ENCODE results near the gene NAV2. TPM values are rescaled to one million over a fixed set of nuclear protein-coding genes. Genes with fewer than 3 reads are reported as not detected.

NAV2 gene
- total and polyA plus RNA-seq, 2 donors from 2014 or later = 5.9 to 37.7 TPM

DNA sequence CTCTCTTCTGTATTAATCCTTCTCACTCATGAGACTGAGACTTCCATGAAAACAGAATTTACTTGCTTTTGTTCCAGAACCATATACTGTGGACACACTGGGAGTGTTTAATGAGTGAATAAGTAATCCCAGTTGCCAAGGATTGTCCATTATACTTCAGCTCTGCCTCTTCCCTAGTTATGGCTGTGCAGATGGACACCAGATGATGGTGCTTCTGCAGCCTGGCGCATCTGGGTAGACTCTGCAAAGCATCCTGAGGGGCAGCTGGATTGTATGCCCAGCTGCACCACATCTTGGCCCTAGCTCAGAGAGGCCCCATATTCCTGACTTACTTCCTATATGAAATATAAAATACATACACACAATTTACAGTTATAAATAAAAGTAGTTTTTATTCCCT lies 404.2 kb downstream of the NAV2 start:
- Histone ChIP-seq H3K4me1 (ENCODE audit: control insufficient read depth in 2 of 3, insufficient read depth in 2 of 3, low read depth in 1 of 3, low read length in 3 of 3) (peaks cover 0 to 8% (median 0%) of the 10 kb centered on the region in 3 donors), H3K27me3 (ENCODE audit: control insufficient read depth, insufficient read depth, low read length) (no peaks in the 10 kb centered on the region), H3K9me3 (ENCODE audit: control insufficient read depth in 2 of 3, insufficient read depth in 1 of 3, low read length in 3 of 3) (no peaks in the 10 kb centered on the region), H3K4me3 (ENCODE audit: low read length in 3 of 3) (no peak overlapping the region), H3K9ac (ENCODE audit: low read length in 3 of 3) (no peak overlapping the region), H3K36me3 (ENCODE audit: control insufficient read depth in 2 of 3, insufficient read depth in 3 of 3, low read length in 3 of 3) (peaks cover 0 to 37% (median 7%) of the 10 kb centered on the region in 3 donors), H3K27ac (ENCODE audit: low read depth in 2 of 2, low read length in 2 of 2) (no peak overlapping the region)
- intact Hi-C loops (cut with DNase I) = loop anchor here (10.0 kb wide), 1 partner anchor 162 kb away; no protein-coding TSS in a partner anchor
- TF ChIP-seq, protein P1, sequence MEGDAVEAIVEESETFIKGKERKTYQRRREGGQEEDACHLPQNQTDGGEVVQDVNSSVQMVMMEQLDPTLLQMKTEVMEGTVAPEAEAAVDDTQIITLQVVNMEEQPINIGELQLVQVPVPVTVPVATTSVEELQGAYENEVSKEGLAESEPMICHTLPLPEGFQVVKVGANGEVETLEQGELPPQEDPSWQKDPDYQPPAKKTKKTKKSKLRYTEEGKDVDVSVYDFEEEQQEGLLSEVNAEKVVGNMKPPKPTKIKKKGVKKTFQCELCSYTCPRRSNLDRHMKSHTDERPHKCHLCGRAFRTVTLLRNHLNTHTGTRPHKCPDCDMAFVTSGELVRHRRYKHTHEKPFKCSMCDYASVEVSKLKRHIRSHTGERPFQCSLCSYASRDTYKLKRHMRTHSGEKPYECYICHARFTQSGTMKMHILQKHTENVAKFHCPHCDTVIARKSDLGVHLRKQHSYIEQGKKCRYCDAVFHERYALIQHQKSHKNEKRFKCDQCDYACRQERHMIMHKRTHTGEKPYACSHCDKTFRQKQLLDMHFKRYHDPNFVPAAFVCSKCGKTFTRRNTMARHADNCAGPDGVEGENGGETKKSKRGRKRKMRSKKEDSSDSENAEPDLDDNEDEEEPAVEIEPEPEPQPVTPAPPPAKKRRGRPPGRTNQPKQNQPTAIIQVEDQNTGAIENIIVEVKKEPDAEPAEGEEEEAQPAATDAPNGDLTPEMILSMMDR (IDR thresholded peaks at IDR 0.05; ENCODE audit: borderline replicate concordance, extremely low read depth, insufficient read depth) = no peak
- no peak for FAIRE-seq
- no peak for DNase-seq

DNA sequence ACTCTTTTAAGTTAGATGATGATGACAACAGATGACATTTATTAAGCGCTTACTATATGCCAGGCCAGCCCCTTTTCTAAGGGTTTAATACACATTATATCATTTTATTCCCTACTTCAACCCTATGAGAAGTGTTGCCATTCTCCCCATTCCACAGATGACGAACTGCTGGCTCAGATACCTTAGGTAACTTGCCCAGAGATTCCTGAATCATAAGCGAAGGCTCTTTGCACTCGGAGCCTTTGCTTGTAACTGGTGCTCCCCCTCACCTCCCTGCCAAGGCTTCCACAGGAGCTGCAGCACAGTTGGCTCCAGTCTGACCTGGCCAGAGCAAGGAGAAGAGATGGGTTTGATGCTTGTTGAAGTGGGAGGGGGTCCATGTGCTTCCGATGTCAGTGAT lies 404.7 kb downstream of the NAV2 start:
- no peak overlapping the region for H3K9ac ChIP-seq (ENCODE audit: low read length in 3 of 3)
- TF ChIP-seq, protein P1 (IDR thresholded peaks at IDR 0.05; ENCODE audit: borderline replicate concordance, extremely low read depth, insufficient read depth) = no peak
- peaks cover 0 to 37% (median 7%) of the 10 kb centered on the region in 3 donors for H3K36me3 ChIP-seq (ENCODE audit: control insufficient read depth in 2 of 3, insufficient read depth in 3 of 3, low read length in 3 of 3)
- no peak overlapping the region for H3K4me3 ChIP-seq (ENCODE audit: low read length in 3 of 3)
- H3K9me3 ChIP-seq (ENCODE audit: control insufficient read depth in 2 of 3, insufficient read depth in 1 of 3, low read length in 3 of 3) = no peaks in the 10 kb centered on the region
- FAIRE-seq (no peak), DNase-seq (no peak)
- intact Hi-C loops (cut with DNase I) = loop anchor here (10.0 kb wide), 1 partner anchor 162 kb away; no protein-coding TSS in a partner anchor
- peaks cover 0 to 4% (median 0%) of the 10 kb centered on the region in 3 donors for H3K4me1 ChIP-seq (ENCODE audit: control insufficient read depth in 2 of 3, insufficient read depth in 2 of 3, low read depth in 1 of 3, low read length in 3 of 3)
- no peak overlapping the region for H3K27ac ChIP-seq (ENCODE audit: low read depth in 2 of 2, low read length in 2 of 2)
- no peaks in the 10 kb centered on the region for H3K27me3 ChIP-seq (ENCODE audit: control insufficient read depth, insufficient read depth, low read length)

DNA sequence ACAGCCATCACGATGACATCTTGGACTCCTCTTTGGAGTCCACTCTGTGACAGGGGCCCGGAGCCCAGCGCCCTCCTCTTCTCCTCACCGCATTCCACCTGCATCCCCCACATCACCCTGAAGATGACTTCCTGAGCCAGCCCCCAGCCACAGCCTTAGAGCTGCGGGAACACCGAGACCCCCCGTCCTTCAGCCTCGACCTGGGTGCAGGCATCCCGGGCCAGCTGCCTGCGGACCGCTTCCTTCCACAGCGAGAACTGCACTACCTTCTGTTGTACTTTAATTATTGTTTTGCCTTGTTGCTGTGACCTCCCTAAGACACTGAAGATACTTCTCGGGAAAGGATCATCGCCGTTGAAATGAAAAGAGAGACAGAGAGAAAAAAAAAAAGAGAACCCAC lies 405.6 kb downstream of the NAV2 start:
- H3K27ac ChIP-seq (ENCODE audit: low read depth in 2 of 2, low read length in 2 of 2) = no peak overlapping the region
- TF ChIP-seq, protein P1 (IDR thresholded peaks at IDR 0.05; ENCODE audit: borderline replicate concordance, extremely low read depth, insufficient read depth) = no peak
- H3K36me3 ChIP-seq (ENCODE audit: control insufficient read depth in 2 of 3, insufficient read depth in 3 of 3, low read length in 3 of 3) = peaks cover 0 to 37% (median 7%) of the 10 kb centered on the region in 3 donors
- no peaks in the 10 kb centered on the region for H3K9me3 ChIP-seq (ENCODE audit: control insufficient read depth in 2 of 3, insufficient read depth in 1 of 3, low read length in 3 of 3)
- H3K27me3 ChIP-seq (ENCODE audit: control insufficient read depth, insufficient read depth, low read length) = no peaks in the 10 kb centered on the region
- FAIRE-seq = no peak
- no peaks in the 10 kb centered on the region for H3K4me1 ChIP-seq (ENCODE audit: control insufficient read depth in 2 of 3, insufficient read depth in 2 of 3, low read depth in 1 of 3, low read length in 3 of 3)
- H3K9ac ChIP-seq (ENCODE audit: low read length in 3 of 3) = no peak overlapping the region
- intact Hi-C loops (cut with DNase I) = loop anchor here (10.0 kb wide), 1 partner anchor 163 kb away; no protein-coding TSS in a partner anchor
- no peak for DNase-seq
- H3K4me3 ChIP-seq (ENCODE audit: low read length in 3 of 3) = no peak overlapping the region

DNA sequence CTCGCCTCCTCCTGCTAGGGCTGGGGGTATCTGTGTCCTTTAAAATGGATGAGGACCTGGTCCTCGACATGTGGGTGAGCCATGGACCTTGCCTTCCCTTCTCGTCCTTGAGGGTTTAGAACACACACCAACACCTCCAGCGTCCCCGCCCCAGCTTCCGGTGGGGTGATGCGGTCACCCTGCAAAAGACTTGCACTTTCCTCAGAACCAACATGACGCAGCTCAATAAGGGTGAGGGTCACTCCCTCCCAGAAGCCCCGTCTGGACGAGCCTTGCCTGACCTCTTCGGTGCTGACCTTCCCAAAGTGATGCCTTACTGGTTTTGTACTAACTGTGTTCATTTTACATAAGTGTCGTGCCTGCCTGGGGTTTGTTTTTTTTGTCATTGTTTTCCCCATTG lies 406.7 kb downstream of the NAV2 start:
- DNase-seq (no peak), FAIRE-seq (no peak)
- Histone ChIP-seq H3K36me3 (ENCODE audit: control insufficient read depth in 2 of 3, insufficient read depth in 3 of 3, low read length in 3 of 3) (peaks cover 0 to 31% (median 7%) of the 10 kb centered on the region in 3 donors), H3K27ac (ENCODE audit: low read depth in 2 of 2, low read length in 2 of 2) (no peak overlapping the region), H3K9ac (ENCODE audit: low read length in 3 of 3) (no peak overlapping the region), H3K4me1 (ENCODE audit: control insufficient read depth in 2 of 3, insufficient read depth in 2 of 3, low read depth in 1 of 3, low read length in 3 of 3) (no peaks in the 10 kb centered on the region), H3K9me3 (ENCODE audit: control insufficient read depth in 2 of 3, insufficient read depth in 1 of 3, low read length in 3 of 3) (no peaks in the 10 kb centered on the region), H3K27me3 (ENCODE audit: control insufficient read depth, insufficient read depth, low read length) (no peaks in the 10 kb centered on the region), H3K4me3 (ENCODE audit: low read length in 3 of 3) (no peak overlapping the region)
- intact Hi-C loops (cut with DNase I) = loop anchor here (10.0 kb wide), 1 partner anchor 165 kb away; no protein-coding TSS in a partner anchor
- TF ChIP-seq, protein P1 (IDR thresholded peaks at IDR 0.05; ENCODE audit: borderline replicate concordance, extremely low read depth, insufficient read depth) = no peak

All from kidney (tissue), 14 donors.